ENCODE measurements around the gene AKR7A3.

- TF ChIP-seq, protein P1, sequence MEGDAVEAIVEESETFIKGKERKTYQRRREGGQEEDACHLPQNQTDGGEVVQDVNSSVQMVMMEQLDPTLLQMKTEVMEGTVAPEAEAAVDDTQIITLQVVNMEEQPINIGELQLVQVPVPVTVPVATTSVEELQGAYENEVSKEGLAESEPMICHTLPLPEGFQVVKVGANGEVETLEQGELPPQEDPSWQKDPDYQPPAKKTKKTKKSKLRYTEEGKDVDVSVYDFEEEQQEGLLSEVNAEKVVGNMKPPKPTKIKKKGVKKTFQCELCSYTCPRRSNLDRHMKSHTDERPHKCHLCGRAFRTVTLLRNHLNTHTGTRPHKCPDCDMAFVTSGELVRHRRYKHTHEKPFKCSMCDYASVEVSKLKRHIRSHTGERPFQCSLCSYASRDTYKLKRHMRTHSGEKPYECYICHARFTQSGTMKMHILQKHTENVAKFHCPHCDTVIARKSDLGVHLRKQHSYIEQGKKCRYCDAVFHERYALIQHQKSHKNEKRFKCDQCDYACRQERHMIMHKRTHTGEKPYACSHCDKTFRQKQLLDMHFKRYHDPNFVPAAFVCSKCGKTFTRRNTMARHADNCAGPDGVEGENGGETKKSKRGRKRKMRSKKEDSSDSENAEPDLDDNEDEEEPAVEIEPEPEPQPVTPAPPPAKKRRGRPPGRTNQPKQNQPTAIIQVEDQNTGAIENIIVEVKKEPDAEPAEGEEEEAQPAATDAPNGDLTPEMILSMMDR (conservative IDR thresholded peaks at IDR 0.05; ENCODE audit: low read length): no peak
- TF ChIP-seq EZH2phosphoT487 (IDR thresholded peaks at IDR 0.05; ENCODE audit: borderline replicate concordance): no peak
These were observed 26.5 kb downstream of the AKR7A3 start for GRCh38 chr1:19262047-19262446.
